ENCODE results near the gene S100A5. TPM values are rescaled to one million over a fixed set of nuclear protein-coding genes. Genes with fewer than 3 reads are reported as not detected.

The S100A5 gene
- total and polyA plus RNA-seq, 9 of the 15 experiments (the other 6 are each of a cell fraction or from before 2014, with no cell fraction given): 0.56 to 1.4 (median 0.64) TPM; not detected in 5

DNA sequence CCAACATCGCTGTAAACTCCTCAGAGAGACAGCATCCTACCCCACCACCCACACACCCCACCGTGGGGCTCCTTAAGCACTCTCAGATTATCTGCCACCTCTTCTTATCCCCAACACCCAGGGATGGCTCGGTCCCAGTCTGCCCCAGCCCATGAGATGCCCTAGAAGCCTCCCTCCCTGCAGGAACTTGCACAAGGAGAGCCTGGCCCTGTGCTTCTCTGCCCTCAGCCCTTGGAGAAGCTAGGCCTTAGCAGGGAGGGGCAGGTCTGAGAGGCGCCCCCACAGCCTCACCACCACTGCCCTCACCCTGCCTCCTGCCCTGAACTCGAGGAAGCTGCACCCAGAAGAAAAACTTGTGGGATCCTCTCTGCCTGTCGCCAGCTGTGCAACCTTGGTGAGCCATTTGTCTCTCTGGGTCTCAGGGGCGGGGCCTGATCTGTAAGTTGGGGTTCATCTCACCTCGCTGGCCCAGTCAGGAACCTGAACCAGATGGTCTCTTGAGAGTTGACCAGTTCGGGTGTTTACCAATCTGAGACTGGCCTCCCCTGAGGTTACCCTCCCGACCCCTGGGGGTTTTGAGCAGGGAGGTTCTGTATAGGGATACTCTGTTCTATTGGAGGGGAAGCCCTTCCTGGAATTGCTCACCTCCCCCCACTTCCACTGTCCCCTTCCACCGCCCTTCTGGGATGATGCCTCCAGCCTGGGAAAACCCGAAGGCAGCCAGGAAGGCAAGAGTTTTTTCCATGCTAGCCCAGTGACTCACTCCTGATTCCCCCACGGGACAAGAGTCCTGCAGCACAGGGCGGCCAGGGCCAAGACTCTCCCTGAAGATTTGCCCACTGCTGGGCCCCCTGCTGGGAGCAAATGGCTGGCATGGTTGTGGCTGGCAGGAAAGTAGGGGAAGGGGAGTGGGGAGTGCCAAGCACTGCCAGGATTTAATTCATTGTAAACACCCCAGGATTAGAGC lies 8.3 kb upstream of the S100A5 start, which contains the start of gene S100A3:
Gene S100A3, minus strand, starts transcription at position 537 of the 967 bp plus-strand sequence. CDS start 773 bp downstream, outside the sequence.
- DNase-seq (ENCODE audit: extremely low read depth in 1 of 4, low spot score in 3 of 4): no peak
- H4K20me1 ChIP-seq (replicated peaks; ENCODE audit: control insufficient read depth, insufficient read depth, low read length): no peaks in the 10 kb centered on the region
- no peaks in the 10 kb centered on the region for H3K27me3 ChIP-seq (ENCODE audit: control insufficient read depth in 2 of 2, insufficient read depth in 2 of 2, low read length in 2 of 2)
- no peaks in the 10 kb centered on the region for H3K9me1 ChIP-seq (ENCODE audit: control insufficient read depth, insufficient read depth, low read length)
- H3K4me2 ChIP-seq (ENCODE audit: insufficient read depth, low read length): no peak within 1 kb of the TSS
- intact Hi-C loops (cut with micrococcal nuclease) (no loop called here), in situ Hi-C loops (cut with MboI) (no loop called here)
- FAIRE-seq: no peak
- no peaks in the 10 kb centered on the region for H3K36me3 ChIP-seq (ENCODE audit: control insufficient read depth, insufficient read depth, low read length)
- 45% methylated on average over 13 of the region's 14 CpGs for WGBS (ENCODE audit: insufficient coverage, low coverage, missing lambda C conversion rate)
- H3K27ac ChIP-seq (ENCODE audit: extremely low read depth, low read depth, low read length): no peak within 1 kb of the TSS
- POLR2A ChIA-PET: interaction anchor here (1.0 kb wide), 1 partner anchor 37 kb away, joined by 3 read pairs; no protein-coding TSS in a partner anchor
- no peak for ATAC-seq
- no peak within 1 kb of the TSS for H3K4me3 ChIP-seq
- BruUV-seq (replicated peaks): no TSS peak
- no peaks in the 10 kb centered on the region for H3K79me2 ChIP-seq (ENCODE audit: control insufficient read depth, insufficient read depth, low read length)
- TF ChIP-seq ZNF165 (CRISPR knock-in tag; IDR thresholded peaks at IDR 0.05; ENCODE audit: borderline replicate concordance) (no peak), FOSL1 (tag; conservative IDR thresholded peaks at IDR 0.05) (peak; percentile 39; the same call in 1 of the 2 replicates), EGR1 (conservative IDR thresholded peaks at IDR 0.05) (peak; percentile 31; the same call in 1 of the 2 replicates), ASH1L (IDR thresholded peaks at IDR 0.05; ENCODE audit: borderline replicate concordance, low read depth, partially characterized antibody) (no peak)
- H3K4me1 ChIP-seq (replicated peaks in 1 of 2; ENCODE audit: control insufficient read depth in 2 of 2, insufficient read depth in 2 of 2, low read length in 2 of 2): peaks cover 55 to 63% of the 10 kb centered on the region in 2 experiments
- no peaks in the 10 kb centered on the region for H3K9me3 ChIP-seq (replicated peaks; ENCODE audit: control insufficient read depth, insufficient read depth, low read depth, low read length)
- H3K9ac ChIP-seq (ENCODE audit: insufficient read depth in 1 of 2, low read depth in 2 of 2, low read length in 2 of 2): peak within 1 kb of the TSS in 1 of 2 experiments; percentile 82; a peak in 2 of 4 replicates
- CTCF ChIA-PET (ENCODE audit: low intra/inter-chr PET ratio): no interaction called here
- H2AFZ ChIP-seq (ENCODE audit: low read depth, low read length): peak within 1 kb of the TSS; percentile 65

Measured in K562 (cell line).